A673 (cell line): ENCODE data around the gene FCRL1.

Experiments used
- CTCF ChIP-seq: fragments of 300-800, 200-600 bp; sonication (generic); conservative IDR thresholded peaks from 2 replicates; pipeline ENCODE4 v1.5.1; 2017; ENCODE audit warnings: low read depth, mild to moderate bottlenecking, antibody characterized with exemption, low read length, moderate library complexity, mixed read lengths
- EZH2 ChIP-seq: fragments of 200-600 bp; sonication (generic); IDR thresholded peaks from 2 replicates; pipeline ENCODE4 v1.6.1; 2017; ENCODE audit warnings: borderline replicate concordance, low read depth, mild to moderate bottlenecking, mixed read lengths, antibody characterized with exemption, low read length; ENCODE audit not compliant: poor library complexity, severe bottlenecking

- TF ChIP-seq EZH2: no peak
- no peak for TF ChIP-seq CTCF
These were observed 36.6 kb upstream of the FCRL1 start for GRCh38 chr1:157856538-157856937.
